ENCODE data around the gene HTRA1.

HTRA1 gene

GRCh38 chr10:122549636-122550035 is 88.3 kb downstream of the HTRA1 start:
- H3K27me3 ChIP-seq (ENCODE audit: insufficient read depth, low read length, poor library complexity), result no peaks in the 10 kb centered on the region

GRCh38 chr10:122550427-122550826 is 89.1 kb downstream of the HTRA1 start:
- Histone ChIP-seq H3K9ac (ENCODE audit: low read length) (no peak overlapping the region), H3K27me3 (ENCODE audit: insufficient read depth, low read length, poor library complexity) (no peaks in the 10 kb centered on the region), H3K79me1 (ENCODE audit: low read length) (no peaks in the 10 kb centered on the region), H2BK15ac (replicated peaks; ENCODE audit: low read depth) (no peak overlapping the region), H4K5ac (ENCODE audit: low read length) (no peak overlapping the region), H3K4me2 (ENCODE audit: low read length) (no peak overlapping the region), H3K4ac (ENCODE audit: low read depth, low read length) (no peak overlapping the region), H4K8ac (ENCODE audit: low read depth, low read length) (no peak overlapping the region), H3K23ac (ENCODE audit: low read length) (no peak overlapping the region), H3K4me3 (ENCODE audit: low read length) (no peak overlapping the region), H3K27ac (ENCODE audit: low read depth, low read length) (no peak overlapping the region), H3K79me2 (ENCODE audit: control insufficient read depth, insufficient read depth, low read length) (no peaks in the 10 kb centered on the region), H3K4me1 (ENCODE audit: control insufficient read depth, low read depth, low read length) (no peaks in the 10 kb centered on the region), H3K56ac (ENCODE audit: low read length) (no peak overlapping the region), H3K18ac (ENCODE audit: low read length) (no peak overlapping the region), H2BK120ac (ENCODE audit: low read depth, low read length) (no peak overlapping the region), H2AK5ac (ENCODE audit: low read length) (no peak overlapping the region), H3K36me3 (ENCODE audit: control insufficient read depth, insufficient read depth, low read length) (no peaks in the 10 kb centered on the region), H2BK5ac (ENCODE audit: low read length) (no peak overlapping the region)
- WGBS (ENCODE audit: extremely low coverage, insufficient coverage, low lambda C conversion rate), result no CpG with 5 or more reads among the region's 9 CpGs
- no peak for DNase-seq

More at GRCh38 chr10:122549636-122550035, 88.3 kb downstream of the HTRA1 start:
- Histone ChIP-seq H4K8ac (ENCODE audit: low read depth, low read length) (no peak overlapping the region), H3K27ac (ENCODE audit: low read depth, low read length) (no peak overlapping the region), H3K4me1 (ENCODE audit: control insufficient read depth, low read depth, low read length) (no peaks in the 10 kb centered on the region), H3K4me2 (ENCODE audit: low read length) (no peak overlapping the region), H2BK15ac (replicated peaks; ENCODE audit: low read depth) (no peak overlapping the region), H3K36me3 (ENCODE audit: control insufficient read depth, insufficient read depth, low read length) (no peaks in the 10 kb centered on the region), H3K18ac (ENCODE audit: low read length) (no peak overlapping the region), H2AK5ac (ENCODE audit: low read length) (no peak overlapping the region), H3K23ac (ENCODE audit: low read length) (no peak overlapping the region), H3K79me1 (ENCODE audit: low read length) (no peaks in the 10 kb centered on the region), H3K79me2 (ENCODE audit: control insufficient read depth, insufficient read depth, low read length) (no peaks in the 10 kb centered on the region), H2BK5ac (ENCODE audit: low read length) (no peak overlapping the region), H3K56ac (ENCODE audit: low read length) (no peak overlapping the region), H4K5ac (ENCODE audit: low read length) (no peak overlapping the region), H3K4me3 (ENCODE audit: low read length) (no peak overlapping the region), H3K4ac (ENCODE audit: low read depth, low read length) (no peak overlapping the region), H2BK120ac (ENCODE audit: low read depth, low read length) (no peak overlapping the region), H3K9ac (ENCODE audit: low read length) (no peak overlapping the region)
- DNase-seq, result no peak
- no CpG with 5 or more reads among the region's 2 CpGs for WGBS (ENCODE audit: extremely low coverage, insufficient coverage, low lambda C conversion rate)

GRCh38 chr10:122550983-122551382 is 89.6 kb downstream of the HTRA1 start:
- no CpG with 5 or more reads among the region's 3 CpGs for WGBS (ENCODE audit: extremely low coverage, insufficient coverage, low lambda C conversion rate)
- Histone ChIP-seq H3K18ac (ENCODE audit: low read length) (no peak overlapping the region), H2BK5ac (ENCODE audit: low read length) (no peak overlapping the region), H3K4me3 (ENCODE audit: low read length) (no peak overlapping the region), H3K27ac (ENCODE audit: low read depth, low read length) (no peak overlapping the region), H3K4me2 (ENCODE audit: low read length) (no peak overlapping the region), H2BK120ac (ENCODE audit: low read depth, low read length) (no peak overlapping the region), H3K4ac (ENCODE audit: low read depth, low read length) (no peak overlapping the region), H2BK15ac (replicated peaks; ENCODE audit: low read depth) (no peak overlapping the region), H3K79me2 (ENCODE audit: control insufficient read depth, insufficient read depth, low read length) (no peaks in the 10 kb centered on the region), H3K56ac (ENCODE audit: low read length) (no peak overlapping the region), H4K5ac (ENCODE audit: low read length) (no peak overlapping the region), H4K8ac (ENCODE audit: low read depth, low read length) (no peak overlapping the region), H2AK5ac (ENCODE audit: low read length) (no peak overlapping the region), H3K27me3 (ENCODE audit: insufficient read depth, low read length, poor library complexity) (no peaks in the 10 kb centered on the region), H3K79me1 (ENCODE audit: low read length) (no peaks in the 10 kb centered on the region), H3K23ac (ENCODE audit: low read length) (no peak overlapping the region), H3K9ac (ENCODE audit: low read length) (no peak overlapping the region), H3K36me3 (ENCODE audit: control insufficient read depth, insufficient read depth, low read length) (no peaks in the 10 kb centered on the region), H3K4me1 (ENCODE audit: control insufficient read depth, low read depth, low read length) (no peaks in the 10 kb centered on the region)
- no peak for DNase-seq

GRCh38 chr10:122551450-122551849 is 90.1 kb downstream of the HTRA1 start:
- no peak overlapping the region for H3K4me3 ChIP-seq (ENCODE audit: low read length)
- no CpG with 5 or more reads among the region's 9 CpGs for WGBS (ENCODE audit: extremely low coverage, insufficient coverage, low lambda C conversion rate)
- H4K8ac ChIP-seq (ENCODE audit: low read depth, low read length), result no peak overlapping the region
- H3K79me2 ChIP-seq (ENCODE audit: control insufficient read depth, insufficient read depth, low read length), result no peaks in the 10 kb centered on the region
- H2BK120ac ChIP-seq (ENCODE audit: low read depth, low read length), result no peak overlapping the region
- no peak overlapping the region for H2BK15ac ChIP-seq (replicated peaks; ENCODE audit: low read depth)
- no peaks in the 10 kb centered on the region for H3K36me3 ChIP-seq (ENCODE audit: control insufficient read depth, insufficient read depth, low read length)
- peak; percentile 73 for DNase-seq
- H2AK5ac ChIP-seq (ENCODE audit: low read length), result no peak overlapping the region
- H3K27ac ChIP-seq (ENCODE audit: low read depth, low read length), result no peak overlapping the region
- no peak overlapping the region for H3K23ac ChIP-seq (ENCODE audit: low read length)
- no peaks in the 10 kb centered on the region for H3K79me1 ChIP-seq (ENCODE audit: low read length)
- no peak overlapping the region for H3K56ac ChIP-seq (ENCODE audit: low read length)
- no peak overlapping the region for H3K4me2 ChIP-seq (ENCODE audit: low read length)
- no peak overlapping the region for H4K5ac ChIP-seq (ENCODE audit: low read length)
- H3K4ac ChIP-seq (ENCODE audit: low read depth, low read length), result no peak overlapping the region
- no peaks in the 10 kb centered on the region for H3K27me3 ChIP-seq (ENCODE audit: insufficient read depth, low read length, poor library complexity)
- H3K4me1 ChIP-seq (ENCODE audit: control insufficient read depth, low read depth, low read length), result no peaks in the 10 kb centered on the region
- no peak overlapping the region for H3K9ac ChIP-seq (ENCODE audit: low read length)
- H2BK5ac ChIP-seq (ENCODE audit: low read length), result no peak overlapping the region
- no peak overlapping the region for H3K18ac ChIP-seq (ENCODE audit: low read length)

GRCh38 chr10:122553341-122553740 is 92.0 kb downstream of the HTRA1 start:
- H3K79me2 ChIP-seq (ENCODE audit: control insufficient read depth, insufficient read depth, low read length), result no peaks in the 10 kb centered on the region
- H2BK120ac ChIP-seq (ENCODE audit: low read depth, low read length), result no peak overlapping the region
- WGBS (ENCODE audit: extremely low coverage, insufficient coverage, low lambda C conversion rate), result no CpG with 5 or more reads among the region's 6 CpGs
- no peak overlapping the region for H3K18ac ChIP-seq (ENCODE audit: low read length)
- H3K36me3 ChIP-seq (ENCODE audit: control insufficient read depth, insufficient read depth, low read length), result no peaks in the 10 kb centered on the region
- no peak overlapping the region for H4K8ac ChIP-seq (ENCODE audit: low read depth, low read length)
- peaks cover 4% of the 10 kb centered on the region for H3K4me1 ChIP-seq (ENCODE audit: control insufficient read depth, low read depth, low read length)
- H4K5ac ChIP-seq (ENCODE audit: low read length), result no peak overlapping the region
- H2BK15ac ChIP-seq (replicated peaks; ENCODE audit: low read depth), result no peak overlapping the region
- no peaks in the 10 kb centered on the region for H3K79me1 ChIP-seq (ENCODE audit: low read length)
- H2AK5ac ChIP-seq (ENCODE audit: low read length), result no peak overlapping the region
- H3K4ac ChIP-seq (ENCODE audit: low read depth, low read length), result no peak overlapping the region
- H3K56ac ChIP-seq (ENCODE audit: low read length), result no peak overlapping the region
- no peak overlapping the region for H3K9ac ChIP-seq (ENCODE audit: low read length)
- no peak overlapping the region for H3K4me3 ChIP-seq (ENCODE audit: low read length)
- no peak overlapping the region for H3K4me2 ChIP-seq (ENCODE audit: low read length)
- no peaks in the 10 kb centered on the region for H3K27me3 ChIP-seq (ENCODE audit: insufficient read depth, low read length, poor library complexity)
- DNase-seq, result no peak
- H3K27ac ChIP-seq (ENCODE audit: low read depth, low read length), result no peak overlapping the region
- H2BK5ac ChIP-seq (ENCODE audit: low read length), result no peak overlapping the region
- no peak overlapping the region for H3K23ac ChIP-seq (ENCODE audit: low read length)

All from mesendoderm (in vitro differentiated cells).